Prostate gland (tissue), 2 donors: ENCODE measurements around the gene RASGRF2.
A peak's percentile ranks its signal among the peaks of the same experiment; 100 is the strongest.

Experiments
- CTCF ChIP-seq, 4 experiments: fragments of 200-600 bp in 2 of 4; fragments of 450-650 bp in 2 of 4; sonication (generic) in 2 of 4; IDR thresholded peaks; 1 replicate in 3 of 4; 2 replicates in 1 of 4; pipeline ENCODE4 v1.5.1; 2016 to 2019; ENCODE audit warnings: antibody characterized with exemption in 4 of 4, mild to moderate bottlenecking in 2 of 4, moderate library complexity in 2 of 4
- POLR2AphosphoS5 ChIP-seq: sonication (generic); formaldehyde crosslinking; IDR thresholded peaks from one replicate; pipeline ENCODE4 v1.6.1; 2017; ENCODE audit warnings: antibody characterized with exemption

GRCh38 chr5:80967500-80968181 lies 7.5 kb downstream of the RASGRF2 start:
- TF ChIP-seq CTCF (IDR thresholded peaks at IDR 0.05) (no peak), POLR2AphosphoS5 (peak; percentile 91)
